ENCODE results near the gene CEBPZOS.

DNA sequence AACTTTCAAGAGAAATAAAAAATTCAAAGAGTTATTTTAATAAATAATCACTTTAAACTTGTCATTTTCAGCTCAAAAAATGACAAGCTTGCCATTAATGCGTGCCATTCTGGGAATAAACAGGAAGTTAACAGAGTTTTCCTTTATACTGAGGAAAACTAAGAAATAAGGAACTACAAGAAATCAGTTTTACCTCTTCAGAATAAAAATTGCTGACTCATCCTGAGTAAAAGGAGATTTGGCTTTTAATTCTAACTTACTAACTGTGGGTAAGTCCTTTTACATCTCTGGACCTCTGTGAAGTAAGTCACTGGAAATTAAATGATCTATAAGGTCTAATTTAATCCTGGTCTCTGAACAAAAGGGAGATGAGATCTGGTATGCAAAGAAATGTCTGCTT is 19.0 kb downstream of the CEBPZOS start:
- no peak for TF ChIP-seq EZH2 (IDR thresholded peaks at IDR 0.05; ENCODE audit: low read length, missing control alignments)
- TF ChIP-seq, protein P1, sequence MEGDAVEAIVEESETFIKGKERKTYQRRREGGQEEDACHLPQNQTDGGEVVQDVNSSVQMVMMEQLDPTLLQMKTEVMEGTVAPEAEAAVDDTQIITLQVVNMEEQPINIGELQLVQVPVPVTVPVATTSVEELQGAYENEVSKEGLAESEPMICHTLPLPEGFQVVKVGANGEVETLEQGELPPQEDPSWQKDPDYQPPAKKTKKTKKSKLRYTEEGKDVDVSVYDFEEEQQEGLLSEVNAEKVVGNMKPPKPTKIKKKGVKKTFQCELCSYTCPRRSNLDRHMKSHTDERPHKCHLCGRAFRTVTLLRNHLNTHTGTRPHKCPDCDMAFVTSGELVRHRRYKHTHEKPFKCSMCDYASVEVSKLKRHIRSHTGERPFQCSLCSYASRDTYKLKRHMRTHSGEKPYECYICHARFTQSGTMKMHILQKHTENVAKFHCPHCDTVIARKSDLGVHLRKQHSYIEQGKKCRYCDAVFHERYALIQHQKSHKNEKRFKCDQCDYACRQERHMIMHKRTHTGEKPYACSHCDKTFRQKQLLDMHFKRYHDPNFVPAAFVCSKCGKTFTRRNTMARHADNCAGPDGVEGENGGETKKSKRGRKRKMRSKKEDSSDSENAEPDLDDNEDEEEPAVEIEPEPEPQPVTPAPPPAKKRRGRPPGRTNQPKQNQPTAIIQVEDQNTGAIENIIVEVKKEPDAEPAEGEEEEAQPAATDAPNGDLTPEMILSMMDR (conservative IDR thresholded peaks at IDR 0.05 in 1 of 2, IDR thresholded peaks at IDR 0.05 in 1 of 2; ENCODE audit: low read depth in 1 of 2, low read length in 2 of 2): no peak

Measured in fibroblast of lung (primary cell).